Hepatic stellate cell (primary cell): Measurements from ENCODE around the gene MED13L.
"Not testable (repeated sequence)": the region's sequence is repeated elsewhere in the genome, so short reads cannot be mapped to it uniquely, and the experiment has no call there.

Experiments
- DNase-seq: peaks from one replicate; pipeline ENCODE4 v3.0.0; 2011; ENCODE audit warnings: low spot score

The MED13L gene

GRCh38 chr12:116303066-116303465 is 25.6 kb upstream of the MED13L start:
- no peak for DNase-seq

GRCh38 chr12:116302166-116303058 is 24.9 kb upstream of the MED13L start:
- no peak for DNase-seq

GRCh38 chr12:116301621-116302020 is 24.1 kb upstream of the MED13L start:
- no peak for DNase-seq

- DNase-seq: no peak
Measured at GRCh38 chr12:116299665-116300328, 22.3 kb upstream of the MED13L start.

GRCh38 chr12:116299064-116299463 is 21.6 kb upstream of the MED13L start:
- DNase-seq: no peak

- no peak for DNase-seq
Measured at GRCh38 chr12:116298578-116298977, 21.1 kb upstream of the MED13L start.

- DNase-seq: no peak
Measured at GRCh38 chr12:116297224-116297834, 19.8 kb upstream of the MED13L start.

- DNase-seq: no peak
Measured at GRCh38 chr12:116295327-116296263, 18.1 kb upstream of the MED13L start.

- DNase-seq: no peak
Measured at GRCh38 chr12:116294454-116295165, 17.1 kb upstream of the MED13L start.

GRCh38 chr12:116293687-116294453 is 16.4 kb upstream of the MED13L start:
- no peak for DNase-seq

- DNase-seq: no peak
Measured at GRCh38 chr12:116291218-116291617, 13.7 kb upstream of the MED13L start.

- no peak for DNase-seq
Measured at GRCh38 chr12:116288735-116289134, 11.2 kb upstream of the MED13L start.

- no peak for DNase-seq
Measured at GRCh38 chr12:116287842-116288301, 10.4 kb upstream of the MED13L start.

- no peak for DNase-seq
Measured at GRCh38 chr12:116284396-116284795, 6.9 kb upstream of the MED13L start.

- DNase-seq: not testable (repeated sequence)
Measured at GRCh38 chr12:116283881-116284280, 6.4 kb upstream of the MED13L start.

- DNase-seq: peak; percentile 32
Measured at GRCh38 chr12:116282371-116283286, 5.1 kb upstream of the MED13L start.

GRCh38 chr12:116280595-116281290 is 3.2 kb upstream of the MED13L start:
- DNase-seq: no peak

GRCh38 chr12:116278667-116279066 is 1.2 kb upstream of the MED13L start:
- DNase-seq: no peak

- DNase-seq: no peak
Measured at GRCh38 chr12:116278279-116278626, 760 bp upstream of the MED13L start.
